HG02610 (cell line): ENCODE measurements around the gene STRAP.
"Not testable (repeated sequence)": the region's sequence is repeated elsewhere in the genome, so short reads cannot be mapped to it uniquely, and the experiment has no call there.

Experiments
- ATAC-seq: cut with Tn5 transposase; IDR thresholded peaks from one replicate; pipeline ENCODE4 v1.9.1; 2021; ENCODE audit warnings: mild to moderate bottlenecking, moderate library complexity; ENCODE audit not compliant: unreplicated experiment

Gene STRAP

GRCh38 chr12:15919418-15919817 is 37.2 kb downstream of the STRAP start:
- ATAC-seq = no peak

GRCh38 chr12:15924956-15925355 is 42.8 kb downstream of the STRAP start:
- ATAC-seq = no peak

GRCh38 chr12:15928346-15928745 is 46.2 kb downstream of the STRAP start:
- ATAC-seq = peak; percentile 36

DNA sequence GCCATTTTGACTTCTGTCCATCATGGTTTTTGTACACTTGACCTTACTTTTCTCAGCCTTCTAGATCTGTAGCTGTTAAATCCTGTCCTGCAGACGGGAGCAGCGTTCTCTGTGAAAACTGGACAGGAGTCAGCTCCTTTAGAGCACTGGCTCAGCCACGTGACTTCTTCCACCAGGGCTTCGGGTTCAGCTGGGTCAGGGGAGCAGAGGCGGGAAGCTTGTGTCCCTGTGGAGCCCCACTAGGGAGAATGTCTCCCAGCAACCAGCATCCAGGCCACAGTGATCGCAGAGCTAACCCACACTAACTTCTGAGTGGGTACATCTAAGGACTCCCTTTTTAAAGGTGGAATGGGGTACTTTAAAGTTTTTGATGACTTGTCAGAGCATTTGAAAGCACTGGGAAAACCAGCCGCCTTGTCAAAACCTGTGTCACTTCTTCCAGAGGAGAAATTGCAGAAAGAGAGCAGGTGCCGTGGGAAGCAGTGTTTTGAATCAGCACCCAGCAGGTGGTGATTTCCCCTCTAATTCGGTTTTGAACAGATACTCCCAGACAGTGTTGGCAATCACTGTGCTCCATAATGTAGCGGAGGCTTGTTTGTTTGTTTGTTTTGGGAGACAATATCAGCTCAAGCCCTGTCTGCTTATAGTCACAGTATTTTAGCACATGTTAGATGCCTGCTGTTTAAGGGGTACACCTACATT is 46.8 kb downstream of the STRAP start:
- peak; percentile 38 for ATAC-seq

DNA sequence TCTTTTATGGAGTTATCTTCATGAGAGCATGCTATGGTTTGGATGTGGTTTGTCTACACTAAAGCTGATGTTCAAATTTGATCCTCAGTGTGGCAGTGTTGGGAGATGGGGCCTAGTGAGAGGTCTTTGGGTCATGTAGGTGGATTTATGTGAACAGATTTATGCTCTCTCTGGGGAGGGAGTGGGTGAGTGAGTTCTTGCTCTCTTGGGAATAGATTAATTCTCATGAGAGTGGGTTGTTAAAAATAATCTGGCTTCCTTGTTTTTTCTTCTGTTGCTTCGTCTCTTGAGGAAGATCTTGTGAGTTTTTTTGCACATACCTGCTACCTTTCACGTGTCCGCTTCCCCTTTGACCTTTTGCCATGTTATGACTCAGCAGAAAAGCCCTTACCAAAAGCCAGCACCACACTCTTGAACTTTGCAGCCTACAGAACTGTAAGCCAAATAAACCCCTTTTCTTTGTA is 49.4 kb downstream of the STRAP start:
- peak; percentile 73 for ATAC-seq

- ATAC-seq = no peak
Measured at GRCh38 chr12:15932327-15932726, 50.1 kb downstream of the STRAP start.

GRCh38 chr12:15932971-15933370 is 50.8 kb downstream of the STRAP start:
- no peak for ATAC-seq

GRCh38 chr12:15933751-15934150 is 51.6 kb downstream of the STRAP start:
- no peak for ATAC-seq

- no peak for ATAC-seq
Measured at GRCh38 chr12:15936751-15937150, 54.6 kb downstream of the STRAP start.

DNA sequence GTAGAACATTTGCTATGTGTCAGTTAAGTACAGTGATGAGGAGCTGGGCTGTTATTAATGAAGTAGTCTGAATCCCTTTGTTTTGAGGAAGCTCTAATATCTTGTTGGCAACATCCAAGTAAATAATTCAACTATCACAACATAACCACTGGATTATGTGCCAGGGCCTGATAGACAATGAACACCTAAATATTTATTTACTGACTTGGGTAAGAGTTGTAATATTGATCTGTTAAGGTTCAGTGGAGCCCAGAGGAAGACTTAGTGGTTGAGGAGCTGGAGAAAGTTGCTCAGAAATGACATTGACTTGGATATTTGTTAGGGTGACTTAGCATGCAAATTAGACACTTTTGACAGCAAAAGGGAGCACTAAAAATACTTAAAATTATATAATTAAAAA is 55.7 kb downstream of the STRAP start:
- no peak for ATAC-seq

DNA sequence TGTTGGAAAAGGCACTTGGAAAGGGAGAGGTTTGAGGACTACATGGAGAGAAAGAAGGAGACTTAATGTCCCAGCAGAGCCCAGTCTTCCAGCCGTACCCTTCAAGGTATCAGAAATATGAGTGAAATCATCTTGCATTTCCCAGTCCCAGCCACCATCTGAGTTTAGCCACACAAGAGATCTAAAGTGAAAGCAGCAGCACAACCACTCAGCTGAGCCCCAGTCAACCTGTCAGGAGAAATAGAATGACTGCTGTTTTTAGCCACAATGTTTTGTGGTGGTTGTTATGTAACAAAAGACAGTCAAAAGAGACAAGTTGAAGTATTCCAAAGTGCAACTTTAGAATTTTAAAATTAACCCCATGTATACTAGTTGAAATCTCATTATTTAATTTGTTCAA is 56.9 kb downstream of the STRAP start:
- no peak for ATAC-seq

GRCh38 chr12:15942475-15942874 is 60.3 kb downstream of the STRAP start:
- ATAC-seq = no peak

DNA sequence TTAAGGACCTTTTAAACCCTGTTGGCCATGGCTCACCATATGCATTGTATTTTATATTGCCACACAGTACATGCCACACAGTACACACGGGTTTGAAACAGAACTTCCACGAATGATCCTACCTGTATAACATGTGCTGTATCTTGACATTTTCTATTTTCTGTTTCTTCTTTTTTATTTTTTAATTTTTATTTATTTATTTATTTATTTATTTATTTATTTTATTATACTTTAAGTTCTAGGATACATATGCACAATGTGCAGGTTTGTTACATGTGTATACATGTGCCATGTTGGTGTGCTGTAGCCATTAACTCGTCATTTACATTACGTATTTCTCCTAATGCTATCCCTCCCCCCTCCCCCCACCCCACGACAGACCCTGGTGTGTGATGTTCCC is 61.3 kb downstream of the STRAP start:
- not testable (repeated sequence) for ATAC-seq

- ATAC-seq = not testable (repeated sequence)
Measured at GRCh38 chr12:15948461-15948860, 66.3 kb downstream of the STRAP start.
